AG09309 (cell line): Measurements from ENCODE around the gene CTNNBL1.

Experiments
- DNase-seq: peaks from one replicate; pipeline ENCODE4 v3.0.0-alpha.2; 2010; ENCODE audit warnings: low read depth
- H3K4me3 ChIP-seq: 2 replicates; pipeline ENCODE4 v1.5.1; 2011; ENCODE audit warnings: mild to moderate bottlenecking, low read depth, low read length, moderate library complexity; ENCODE audit not compliant: control insufficient read depth
- TF ChIP-seq, protein P1 (sequence below): IDR thresholded peaks from 2 replicates; pipeline ENCODE4 v1.5.1; 2011; ENCODE audit warnings: mild to moderate bottlenecking, low read depth, low read length, inconsistent platforms; ENCODE audit not compliant: insufficient read depth, control insufficient read depth; ENCODE audit errors: missing control alignments

The CTNNBL1 gene

DNA sequence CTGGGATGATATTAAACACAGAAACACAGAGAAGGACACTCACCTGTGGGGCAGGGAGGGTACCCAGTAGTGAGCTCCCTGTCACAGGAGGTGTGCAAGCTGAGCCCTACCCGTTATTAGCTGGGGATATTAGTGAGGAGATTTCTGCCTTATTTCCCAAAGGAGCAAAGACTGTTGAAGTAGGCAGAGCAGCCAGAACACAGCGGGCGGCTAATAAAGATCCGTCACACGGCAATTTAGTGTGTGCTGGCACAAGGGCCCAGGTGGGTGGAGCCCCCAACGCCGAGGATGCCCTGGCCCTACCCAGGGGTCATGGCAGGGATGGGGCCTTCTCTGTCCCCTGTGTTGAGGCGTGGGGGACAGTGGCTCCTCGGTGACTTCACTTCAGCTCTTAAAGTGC is 217.4 kb downstream of the CTNNBL1 start:
- no peak for DNase-seq
- TF ChIP-seq, protein P1, sequence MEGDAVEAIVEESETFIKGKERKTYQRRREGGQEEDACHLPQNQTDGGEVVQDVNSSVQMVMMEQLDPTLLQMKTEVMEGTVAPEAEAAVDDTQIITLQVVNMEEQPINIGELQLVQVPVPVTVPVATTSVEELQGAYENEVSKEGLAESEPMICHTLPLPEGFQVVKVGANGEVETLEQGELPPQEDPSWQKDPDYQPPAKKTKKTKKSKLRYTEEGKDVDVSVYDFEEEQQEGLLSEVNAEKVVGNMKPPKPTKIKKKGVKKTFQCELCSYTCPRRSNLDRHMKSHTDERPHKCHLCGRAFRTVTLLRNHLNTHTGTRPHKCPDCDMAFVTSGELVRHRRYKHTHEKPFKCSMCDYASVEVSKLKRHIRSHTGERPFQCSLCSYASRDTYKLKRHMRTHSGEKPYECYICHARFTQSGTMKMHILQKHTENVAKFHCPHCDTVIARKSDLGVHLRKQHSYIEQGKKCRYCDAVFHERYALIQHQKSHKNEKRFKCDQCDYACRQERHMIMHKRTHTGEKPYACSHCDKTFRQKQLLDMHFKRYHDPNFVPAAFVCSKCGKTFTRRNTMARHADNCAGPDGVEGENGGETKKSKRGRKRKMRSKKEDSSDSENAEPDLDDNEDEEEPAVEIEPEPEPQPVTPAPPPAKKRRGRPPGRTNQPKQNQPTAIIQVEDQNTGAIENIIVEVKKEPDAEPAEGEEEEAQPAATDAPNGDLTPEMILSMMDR: no peak
- no peak overlapping the region for H3K4me3 ChIP-seq

DNA sequence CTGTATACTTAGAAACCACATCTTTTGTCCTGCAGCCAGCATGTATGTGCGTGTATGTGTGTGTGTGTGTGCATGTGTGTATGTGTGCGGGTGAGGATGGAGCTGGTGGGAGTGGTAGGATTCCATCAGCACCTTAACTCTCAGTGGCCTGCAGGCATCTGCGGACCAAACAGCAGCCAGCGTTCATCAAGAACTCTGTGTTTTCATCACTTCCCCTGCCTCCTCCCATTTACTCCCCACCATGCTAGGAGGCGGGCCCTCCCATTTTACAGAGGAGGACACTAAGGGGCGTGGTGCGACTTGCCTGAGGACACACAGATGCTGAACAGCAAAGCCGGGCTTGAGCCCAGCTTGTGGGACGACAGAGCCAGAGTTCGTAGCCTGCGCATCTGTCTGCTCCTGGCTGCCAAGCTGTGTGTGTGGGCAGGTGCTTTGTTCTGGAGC is 218.0 kb downstream of the CTNNBL1 start:
- DNase-seq: peak; percentile 10
- H3K4me3 ChIP-seq: no peak overlapping the region
- TF ChIP-seq, protein P1: no peak

DNA sequence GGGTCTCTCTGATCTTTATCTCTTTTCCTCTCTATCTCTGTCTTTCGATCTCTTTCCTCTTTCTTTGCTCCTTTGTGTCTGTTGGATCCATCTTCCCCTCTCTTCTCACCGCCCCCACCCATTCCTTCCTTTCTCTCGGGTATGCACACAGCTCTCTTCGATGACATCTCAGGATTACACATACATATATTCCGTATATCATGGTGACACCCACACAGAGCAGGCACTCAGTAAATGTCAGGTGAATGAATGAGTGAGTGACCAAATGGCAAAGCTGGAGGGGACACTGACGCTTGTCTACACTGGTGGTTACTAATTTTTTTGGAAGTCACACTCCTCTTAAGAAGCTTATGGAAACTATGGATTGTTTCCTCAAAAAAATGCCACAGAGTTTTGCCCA is 219.0 kb downstream of the CTNNBL1 start:
- no peak overlapping the region for H3K4me3 ChIP-seq
- no peak for DNase-seq
- TF ChIP-seq, protein P1: no peak

DNA sequence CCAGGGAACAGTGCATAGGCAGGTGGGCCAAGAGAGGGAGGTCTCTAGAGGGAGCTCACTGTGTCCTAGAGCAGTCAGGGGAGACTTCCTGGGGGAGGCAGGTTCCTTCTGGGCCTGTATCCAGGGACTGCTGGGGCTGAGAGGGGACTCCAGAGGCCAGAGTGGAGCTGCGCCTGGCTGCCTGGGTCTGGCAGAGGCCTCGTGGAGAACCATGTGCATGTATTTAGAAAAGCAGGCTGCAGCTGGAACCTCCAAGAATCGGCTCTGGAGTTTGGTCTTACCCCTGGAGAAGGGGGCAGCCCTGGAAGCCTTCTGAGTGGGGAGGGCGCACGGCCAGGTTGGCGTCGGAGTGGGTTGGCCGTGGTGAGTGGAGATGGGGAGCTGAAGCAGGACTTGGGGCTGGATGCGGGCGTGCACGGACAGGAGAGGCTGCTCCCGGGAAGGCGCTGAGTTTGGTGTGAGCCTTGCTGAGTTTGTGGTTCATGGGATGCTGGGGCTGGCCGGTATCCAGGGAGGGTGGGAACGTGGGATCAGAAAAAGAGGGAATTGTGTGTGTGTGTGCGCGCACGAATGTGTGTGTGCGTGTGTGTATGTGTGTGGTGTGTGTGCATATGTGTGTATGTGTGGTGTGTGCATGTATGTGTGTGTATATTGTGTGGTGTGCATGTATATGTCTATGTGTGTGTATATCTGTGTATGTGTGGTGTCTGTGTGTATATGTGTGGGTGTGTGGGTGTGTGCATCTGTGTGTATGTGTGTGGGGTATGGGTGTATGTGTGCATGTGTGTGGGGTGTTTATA is 219.9 kb downstream of the CTNNBL1 start:
- no peak for DNase-seq
- H3K4me3 ChIP-seq: no peak overlapping the region
- TF ChIP-seq, protein P1: no peak

DNA sequence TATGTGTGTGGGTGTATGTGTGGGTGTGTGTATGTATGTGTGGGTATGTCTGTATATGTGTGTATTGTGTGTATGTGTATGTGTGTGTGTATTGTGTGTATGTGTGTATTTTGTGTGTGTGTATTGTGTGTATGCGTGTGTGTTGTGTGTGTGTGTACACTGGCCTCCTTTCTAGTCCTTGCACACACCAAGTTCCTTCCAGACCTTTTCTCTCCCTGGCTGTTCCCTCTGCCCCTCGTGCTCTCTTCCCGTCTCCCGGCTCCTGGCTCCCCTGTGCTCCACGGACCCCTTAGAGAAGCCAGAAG is 220.5 kb downstream of the CTNNBL1 start:
- TF ChIP-seq, protein P1: no peak
- no peak overlapping the region for H3K4me3 ChIP-seq
- DNase-seq: no peak

DNA sequence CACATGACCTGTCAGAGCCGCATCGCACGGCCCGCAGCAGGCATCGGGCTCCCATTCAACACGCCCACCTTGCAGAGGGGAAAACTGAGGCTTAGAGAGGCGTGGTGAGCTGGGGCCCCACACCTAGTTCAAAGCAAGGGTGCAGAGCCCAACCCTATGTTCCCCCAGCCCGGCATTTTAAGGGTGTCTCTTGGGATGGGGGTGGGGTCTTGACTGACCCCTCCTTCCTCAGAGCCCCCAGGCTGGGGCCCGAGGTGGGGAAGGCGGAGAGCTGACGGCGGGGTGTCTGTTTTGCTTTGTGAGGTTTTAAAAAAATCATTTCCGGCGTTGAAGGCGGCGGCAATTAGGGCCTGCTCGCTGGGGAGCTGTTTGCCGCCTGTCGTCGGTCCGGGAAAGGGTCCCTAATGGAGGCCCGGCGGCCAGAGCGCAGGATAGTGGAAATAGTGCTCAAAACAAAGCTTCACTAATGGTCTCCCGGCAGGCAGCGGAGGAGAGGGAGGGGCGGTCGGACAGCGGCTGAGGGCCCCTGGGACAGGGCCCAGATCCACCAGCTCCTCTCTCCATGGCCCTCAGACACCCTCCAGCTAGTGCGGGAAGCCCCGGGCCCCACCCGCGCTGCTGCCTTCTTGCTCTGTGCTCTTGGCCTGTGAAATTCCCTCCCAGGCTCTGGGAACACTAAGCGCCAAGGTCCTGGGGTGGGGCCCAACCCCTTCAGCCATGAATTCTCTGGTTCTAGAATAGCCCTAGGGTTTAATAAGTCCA is 221.0 kb downstream of the CTNNBL1 start:
- H3K4me3 ChIP-seq: no peak overlapping the region
- TF ChIP-seq, protein P1: no peak
- no peak for DNase-seq
